Activated CD8-positive, alpha-beta memory T cell treated with anti-CD3 and anti-CD28 coated beads, Interleukin-2, amount 50 U/mL, for 4 hours (primary cell): ENCODE results near the gene AP5Z1.

Source experiments
- DNase-seq: peaks from one replicate; pipeline ENCODE4 v3.0.0-alpha.2; 2020

Gene AP5Z1

DNA sequence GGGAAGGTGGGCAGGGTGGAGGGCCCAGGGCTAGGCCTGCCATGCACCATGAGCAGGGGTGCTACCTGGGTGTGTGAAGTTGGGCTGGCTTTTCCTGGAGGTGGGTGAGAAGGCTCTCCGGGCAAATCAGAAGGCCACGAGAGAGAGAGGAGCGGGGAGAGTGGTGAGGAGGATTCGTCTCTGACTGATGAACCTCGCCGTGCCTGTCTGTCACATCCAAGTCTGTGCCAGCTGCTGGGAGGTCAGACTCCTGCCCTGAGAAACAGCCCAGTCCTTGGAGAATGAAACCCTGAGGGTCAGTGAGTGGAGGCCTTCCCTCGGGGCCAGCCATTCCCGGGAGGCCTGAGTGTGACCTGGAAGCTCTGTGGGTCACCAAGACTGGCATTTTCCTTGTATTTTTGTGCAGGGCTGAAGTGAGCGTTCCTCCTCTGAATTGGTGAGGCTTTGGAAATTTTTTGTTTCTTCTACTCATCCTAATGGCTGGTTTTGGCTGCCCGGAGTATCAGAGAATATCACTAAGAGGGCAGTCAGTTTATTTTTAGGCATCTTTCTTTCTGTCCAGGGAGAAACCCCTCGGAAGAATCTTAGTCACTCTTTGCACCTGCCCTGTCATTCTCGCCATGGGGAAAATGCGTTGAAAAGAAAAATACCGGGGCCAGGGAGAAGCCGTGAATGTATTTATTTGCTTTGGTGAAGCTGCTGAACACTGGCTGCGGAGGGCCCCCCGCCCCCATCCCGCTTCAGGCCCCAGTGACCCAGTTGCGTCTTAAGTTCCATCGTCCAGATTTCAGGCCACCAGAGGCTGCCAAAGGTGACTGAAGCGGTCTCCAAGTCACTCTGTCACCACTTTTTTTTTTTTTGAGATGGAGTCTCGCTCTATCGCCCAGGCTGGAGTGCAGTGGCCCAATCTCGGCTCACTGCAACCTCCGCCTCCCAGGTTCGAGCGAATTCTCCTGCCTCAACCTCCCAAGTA is 6.5 kb upstream of the AP5Z1 start:
- DNase-seq: no peak

DNA sequence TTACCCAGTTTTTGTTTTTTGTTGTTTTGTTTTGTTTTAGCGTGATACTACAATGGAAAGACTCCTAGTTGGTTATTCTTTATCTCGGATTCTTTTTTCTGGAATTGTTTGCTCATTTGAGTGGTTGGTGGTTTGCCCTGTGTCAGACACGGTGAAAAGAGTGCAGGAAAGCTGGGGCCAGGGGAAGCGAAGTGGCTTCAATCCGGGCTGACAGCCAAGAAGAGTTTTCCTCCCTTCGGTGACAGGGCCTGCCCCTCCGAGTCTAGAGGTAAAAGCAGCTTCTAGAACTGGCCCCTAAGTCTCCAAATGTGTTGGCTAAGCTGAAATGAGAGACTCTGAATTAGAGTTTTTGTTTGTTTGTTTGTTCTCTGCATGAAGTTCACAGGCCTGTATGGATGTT is 5.7 kb upstream of the AP5Z1 start:
- no peak for DNase-seq

GRCh38 chr7:4770886-4771285 is 4.5 kb upstream of the AP5Z1 start:
- DNase-seq: no peak

DNA sequence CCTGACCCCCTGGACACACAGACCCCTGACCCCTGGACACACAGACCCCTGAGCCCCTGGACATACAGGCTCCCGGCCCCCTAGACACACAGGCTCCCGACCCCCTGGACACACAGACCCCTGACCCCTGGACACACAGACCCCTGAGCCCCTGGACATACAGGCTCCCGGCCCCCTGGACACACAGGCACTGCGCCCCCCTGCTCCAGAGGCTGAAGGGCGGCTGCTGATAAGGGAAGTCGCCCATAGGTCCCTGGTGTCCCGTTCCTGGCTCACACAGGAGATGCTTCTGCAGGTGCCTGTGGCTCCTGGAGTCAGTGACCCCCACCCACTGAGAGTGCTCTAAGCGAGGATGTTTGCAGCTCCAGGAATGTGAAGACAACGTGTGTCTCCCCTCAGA is 3.7 kb upstream of the AP5Z1 start:
- DNase-seq: no peak

DNA sequence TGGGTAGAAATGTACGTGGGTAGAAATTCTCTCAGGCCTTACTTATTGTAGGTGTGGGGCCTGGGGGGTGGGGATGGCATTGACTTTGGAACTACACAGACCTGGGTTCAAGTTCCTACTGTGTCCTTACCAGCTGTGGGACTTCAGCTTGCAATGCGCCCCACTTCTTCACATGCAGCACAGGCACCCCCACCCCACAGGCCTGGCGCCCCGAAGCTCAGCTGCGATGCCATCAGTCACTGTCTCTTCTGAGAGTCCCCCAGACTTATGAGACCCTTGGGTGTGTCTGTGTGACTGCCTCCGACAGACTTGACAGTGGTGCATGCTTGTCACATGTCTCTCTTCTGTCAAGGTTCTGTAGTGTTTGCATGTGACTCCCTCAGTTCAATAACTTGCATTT is 3.1 kb upstream of the AP5Z1 start:
- DNase-seq: no peak

GRCh38 chr7:4774007-4774406 is 1.4 kb upstream of the AP5Z1 start:
- no peak for DNase-seq

DNA sequence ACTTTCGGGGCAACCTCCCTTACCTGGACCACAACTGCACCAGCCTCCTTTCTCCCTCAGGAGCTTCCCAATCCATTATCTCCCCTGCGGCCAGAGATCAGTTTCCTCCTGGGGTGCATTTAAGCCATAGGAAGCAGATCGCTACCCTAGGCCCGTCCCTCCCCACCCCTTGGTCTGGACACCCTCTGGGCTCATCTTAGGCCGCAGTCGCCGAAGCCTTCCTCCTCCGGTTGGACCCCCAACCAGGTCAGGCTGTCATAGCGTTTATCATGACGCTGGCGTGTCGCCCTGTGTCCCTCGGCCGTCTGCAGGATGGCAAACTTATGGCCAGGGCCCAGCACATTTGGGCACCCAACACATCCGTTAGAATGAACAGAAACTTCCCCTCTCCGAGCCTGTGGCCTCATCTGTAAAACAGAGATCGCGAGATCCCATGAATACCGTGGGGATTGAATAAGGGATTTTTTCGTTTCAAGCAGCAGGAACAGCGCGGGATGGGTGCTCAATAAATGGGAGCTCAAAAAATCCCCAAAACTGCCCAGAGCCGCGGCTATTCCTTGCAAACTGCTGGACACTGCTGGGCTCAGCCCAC is 669 bp upstream of the AP5Z1 start:
- no peak for DNase-seq

GRCh38 chr7:4775848-4776623 is 613 bp downstream of the AP5Z1 start:
- DNase-seq: peak; percentile 43

DNA sequence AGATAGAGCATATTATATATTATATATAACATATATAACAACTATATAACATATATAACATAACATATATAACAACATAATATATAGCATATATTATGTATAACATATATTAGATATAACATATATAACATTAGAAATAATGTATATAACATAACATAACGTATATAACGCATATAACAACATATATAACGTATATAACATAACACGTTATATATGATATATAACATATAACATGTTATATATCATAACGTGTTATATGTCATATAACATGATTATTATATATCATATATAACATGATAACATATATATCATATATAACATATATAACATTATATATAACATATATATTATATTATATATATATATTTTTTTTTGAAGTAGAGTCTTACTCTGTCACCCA is 3.7 kb downstream of the AP5Z1 start:
- no peak for DNase-seq

GRCh38 chr7:4781366-4782069 is 6.1 kb downstream of the AP5Z1 start:
- no peak for DNase-seq

GRCh38 chr7:4782333-4783291 is 7.2 kb downstream of the AP5Z1 start:
- DNase-seq: no peak

DNA sequence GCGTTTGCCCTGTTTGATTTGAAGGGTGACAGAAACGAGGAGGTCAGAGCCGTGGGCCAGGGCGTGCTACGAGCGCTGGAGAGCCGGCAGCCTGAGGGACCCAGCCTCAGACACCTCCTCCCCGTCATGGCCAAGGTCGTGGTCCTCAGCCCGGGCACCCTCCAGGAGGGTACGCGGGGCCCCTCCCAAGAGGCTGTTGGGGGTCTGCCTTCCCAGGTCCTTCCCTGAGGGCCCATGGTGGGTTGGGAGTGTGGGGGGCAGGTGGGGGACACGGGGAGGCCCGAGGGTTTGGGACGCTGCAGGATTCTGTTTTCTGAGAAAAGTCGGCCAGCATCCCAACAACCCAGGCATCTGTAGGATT is 7.8 kb downstream of the AP5Z1 start:
- DNase-seq: no peak

DNA sequence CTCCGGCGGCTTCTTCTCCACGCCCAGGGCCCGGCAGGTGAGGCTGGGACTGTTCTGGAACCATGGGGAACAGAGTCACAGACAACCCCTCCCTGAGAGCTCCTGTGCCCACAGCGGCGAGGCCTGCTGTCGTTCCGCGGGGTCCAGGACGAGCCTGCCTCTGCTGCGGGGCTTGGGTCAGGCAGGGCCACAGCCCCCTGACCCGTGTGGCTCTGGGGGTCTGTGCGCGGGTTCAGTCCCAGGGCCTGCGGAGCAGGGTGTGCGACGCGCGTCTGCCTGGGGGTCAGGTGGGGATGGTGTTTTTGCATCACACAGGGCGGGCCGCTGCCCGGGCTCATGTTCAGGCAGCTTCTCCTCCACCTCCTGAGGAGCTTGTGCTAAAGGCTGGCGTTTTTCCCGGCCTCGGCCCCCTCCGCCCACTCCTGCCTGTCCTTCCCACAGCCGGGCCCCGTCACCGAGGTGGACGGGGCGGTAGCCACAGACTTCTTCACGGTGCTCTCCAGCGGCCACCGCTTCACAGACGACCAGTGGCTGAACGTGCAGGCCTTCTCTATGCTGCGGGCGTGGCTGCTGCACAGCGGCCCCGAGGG is 8.4 kb downstream of the AP5Z1 start:
- no peak for DNase-seq

- DNase-seq: no peak
Observed at GRCh38 chr7:4784799-4785198, 9.4 kb downstream of the AP5Z1 start.

GRCh38 chr7:4785371-4785770 is 9.9 kb downstream of the AP5Z1 start:
- no peak for DNase-seq

- DNase-seq: no peak
Observed at GRCh38 chr7:4786015-4786414, 10.6 kb downstream of the AP5Z1 start.

DNA sequence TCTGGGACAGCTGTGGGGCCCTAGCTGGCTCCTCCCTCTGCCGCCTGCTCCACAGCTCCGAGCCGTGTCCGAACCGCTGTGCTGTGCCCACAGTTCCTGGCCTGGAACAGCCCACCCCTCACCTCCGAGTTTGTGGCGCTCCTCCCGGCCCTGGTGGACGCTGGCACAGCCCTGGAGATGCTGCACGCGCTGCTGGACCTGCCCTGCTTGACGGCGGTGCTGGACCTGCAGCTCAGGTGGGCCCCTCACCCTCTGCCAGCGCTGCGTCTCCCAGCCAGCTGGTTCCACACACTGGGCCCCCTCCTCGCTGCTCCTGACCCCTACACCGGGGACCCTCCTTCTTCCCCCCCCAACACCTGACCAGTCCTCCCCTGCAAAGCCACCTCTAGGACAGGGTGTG is 12.1 kb downstream of the AP5Z1 start:
- no peak for DNase-seq

- no peak for DNase-seq
Observed at GRCh38 chr7:4787947-4788626, 12.7 kb downstream of the AP5Z1 start.

DNA sequence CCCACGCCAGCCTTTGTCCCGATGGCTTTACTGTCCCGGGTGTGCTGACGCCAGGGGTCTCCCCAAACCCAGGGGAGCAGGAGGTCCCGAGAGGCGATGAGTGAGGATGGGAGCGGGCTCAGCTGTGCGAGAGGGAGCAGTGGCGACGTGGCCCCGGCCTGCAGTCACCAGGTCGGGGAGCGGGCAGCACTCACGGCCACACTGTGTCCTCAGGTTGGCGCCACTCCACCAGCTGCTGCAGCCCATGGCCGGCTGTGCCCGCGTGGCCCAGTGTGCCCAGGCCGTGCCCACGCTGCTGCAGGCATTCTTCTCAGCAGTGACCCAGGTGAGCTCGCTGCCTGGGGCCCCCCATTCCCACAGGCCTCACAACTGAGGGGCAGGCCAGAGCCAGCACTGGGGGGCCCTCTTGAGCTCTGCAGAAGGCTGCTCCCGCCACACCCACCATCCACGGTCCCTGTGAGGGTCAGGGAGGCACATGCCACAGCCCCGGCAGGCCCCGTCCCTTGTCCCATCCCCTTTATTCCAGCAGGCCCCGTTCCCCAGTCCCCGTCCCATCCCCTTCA is 13.3 kb downstream of the AP5Z1 start:
- DNase-seq: no peak
